Sigmoid colon (tissue), 7 donors: ENCODE data around the gene CTSW. TPM values are rescaled to one million over a fixed set of nuclear protein-coding genes. Genes with fewer than 3 reads are reported as not detected.
"Not testable (repeated sequence)": the region's sequence is repeated elsewhere in the genome, so short reads cannot be mapped to it uniquely, and the experiment has no call there.

Source experiments
- DNase-seq: peaks from one replicate; pipeline ENCODE4 v3.0.0-alpha.2; 2019
- H3K27ac ChIP-seq, 4 donors: fragments of 200-600 bp; sonication (generic); one replicate each; pipeline ENCODE4 v1.5.1; 2016 to 2019; ENCODE audit warnings: mild to moderate bottlenecking in 1 of 4
- H3K27me3 ChIP-seq, 3 donors: fragments of 200-600 bp; sonication (generic); one replicate each; pipeline ENCODE4 v1.5.1; 2019; ENCODE audit warnings: mild to moderate bottlenecking in 1 of 3
- H3K36me3 ChIP-seq, 4 donors: fragments of 200-600 bp; sonication (generic); one replicate each; pipeline ENCODE4 v1.5.1; 2016 to 2019
- H3K4me1 ChIP-seq, 4 donors: fragments of 200-600 bp; sonication (generic); one replicate each; pipeline ENCODE4 v1.5.1; 2017 to 2019
- H3K4me3 ChIP-seq, 4 donors: fragments of 200-600 bp; sonication (generic); one replicate each; pipeline ENCODE4 v1.5.1; 2017 to 2019; ENCODE audit warnings: mild to moderate bottlenecking in 2 of 4, moderate library complexity in 1 of 4
- H3K9me3 ChIP-seq, 4 donors: fragments of 200-600 bp in 3 of 4; sonication (generic) in 3 of 4; one replicate each; pipeline versions ENCODE4 v1.5.1 to v1.6.1; 2013 to 2019
- EP300 ChIP-seq, 4 donors: sonication (generic); formaldehyde crosslinking; IDR thresholded peaks; one replicate each; pipeline ENCODE4 v1.6.1; 2017; ENCODE audit warnings: antibody characterized with exemption in 4 of 4
- POLR2A ChIP-seq, 2 donors: fragments of 450-650 bp; IDR thresholded peaks; one replicate each; pipeline ENCODE4 v1.6.1; 2016; ENCODE audit warnings: antibody characterized with exemption in 2 of 2, mild to moderate bottlenecking in 2 of 2, moderate library complexity in 2 of 2
- POLR2AphosphoS5 ChIP-seq, 4 donors: sonication (generic); formaldehyde crosslinking; IDR thresholded peaks; one replicate each; pipeline ENCODE4 v1.6.1; 2017; ENCODE audit warnings: antibody characterized with exemption in 4 of 4
- WGBS, 2 donors: extraction: QIAGEN DNeasy Blood & Tissue Kit; methylation state at CpG; one replicate each; pipeline ENCODE4 v1.1.7; 2013; 5-methylcytosine and 5-hydroxymethylcytosine counted together
- intact Hi-C: fragments of 100-400 bp; cut with DNase I; formaldehyde crosslinking; loops from one replicate; pipeline ENCODE4 v1.15.1; 2023
- polyA plus RNA-seq, 3 donors: library from polyadenylated mRNA; stranded (reverse); fragments of 200-250 nt; gene quantifications; one replicate each; pipeline ENCODE4 v1.2.3, GENCODE V29; 2013
- total RNA-seq, 4 donors: library from RNA; depleted of rRNA; stranded (reverse); fragments of >200 nt; gene quantifications; one replicate each; pipeline ENCODE4 v1.1.0, GENCODE V29; 2016
- TF ChIP-seq, protein P1 (sequence below), 4 experiments: fragments of 450-650 bp in 3 of 4; fragments of 200-600 bp in 1 of 4; IDR thresholded peaks; one replicate each; pipeline ENCODE4 v1.5.1; 2016 to 2019; ENCODE audit warnings: antibody characterized with exemption in 4 of 4, mild to moderate bottlenecking in 3 of 4, moderate library complexity in 2 of 4
- donor health status: healthy with polysubstance abuse.
- donor health status: Bipolar disorder and iron deficiency.
- donor health status: healthy.

The CTSW gene
- total and polyA plus RNA-seq, 7 donors: 0.82 to 3.1 (median 2.3) TPM; not detected in 4

GRCh38 chr11:65890324-65891218 is 10.9 kb downstream of the CTSW start, which contains the start of gene CCDC85B:
Gene CCDC85B (plus strand): TSS chr11:65890673. CDS start chr11:65890784, 111 bp downstream.
- H3K36me3 ChIP-seq: peaks cover 0 to 14% (median 2%) of the 10 kb centered on the region in 4 donors
- intact Hi-C loops: loop anchor here (1.0 kb wide), 1 partner anchor 29 kb away; the partner anchor contains the start of genes C11orf68 and DRAP1
- TF ChIP-seq, protein P1, sequence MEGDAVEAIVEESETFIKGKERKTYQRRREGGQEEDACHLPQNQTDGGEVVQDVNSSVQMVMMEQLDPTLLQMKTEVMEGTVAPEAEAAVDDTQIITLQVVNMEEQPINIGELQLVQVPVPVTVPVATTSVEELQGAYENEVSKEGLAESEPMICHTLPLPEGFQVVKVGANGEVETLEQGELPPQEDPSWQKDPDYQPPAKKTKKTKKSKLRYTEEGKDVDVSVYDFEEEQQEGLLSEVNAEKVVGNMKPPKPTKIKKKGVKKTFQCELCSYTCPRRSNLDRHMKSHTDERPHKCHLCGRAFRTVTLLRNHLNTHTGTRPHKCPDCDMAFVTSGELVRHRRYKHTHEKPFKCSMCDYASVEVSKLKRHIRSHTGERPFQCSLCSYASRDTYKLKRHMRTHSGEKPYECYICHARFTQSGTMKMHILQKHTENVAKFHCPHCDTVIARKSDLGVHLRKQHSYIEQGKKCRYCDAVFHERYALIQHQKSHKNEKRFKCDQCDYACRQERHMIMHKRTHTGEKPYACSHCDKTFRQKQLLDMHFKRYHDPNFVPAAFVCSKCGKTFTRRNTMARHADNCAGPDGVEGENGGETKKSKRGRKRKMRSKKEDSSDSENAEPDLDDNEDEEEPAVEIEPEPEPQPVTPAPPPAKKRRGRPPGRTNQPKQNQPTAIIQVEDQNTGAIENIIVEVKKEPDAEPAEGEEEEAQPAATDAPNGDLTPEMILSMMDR (IDR thresholded peaks at IDR 0.05): no peak
- TF ChIP-seq POLR2AphosphoS5 (IDR thresholded peaks at IDR 0.05): peak; percentile 93 to 98 (median 96)
- TF ChIP-seq POLR2A (IDR thresholded peaks at IDR 0.05): peak; percentile 70 to 79
- peak within 1 kb of the TSS; percentile 95 to 98 (median 97) for H3K27ac ChIP-seq
- no peaks in the 10 kb centered on the region for H3K27me3 ChIP-seq
- peaks cover 0 to 70% (median 59%) of the 10 kb centered on the region in 4 donors for H3K4me1 ChIP-seq
- no peaks in the 10 kb centered on the region for H3K9me3 ChIP-seq
- peak; percentile 100 for DNase-seq
- WGBS, 2 donors: 0% methylated on average over 94 of the region's 94 CpGs
- peak within 1 kb of the TSS; percentile 60 to 77 (median 70) for H3K4me3 ChIP-seq

DNA sequence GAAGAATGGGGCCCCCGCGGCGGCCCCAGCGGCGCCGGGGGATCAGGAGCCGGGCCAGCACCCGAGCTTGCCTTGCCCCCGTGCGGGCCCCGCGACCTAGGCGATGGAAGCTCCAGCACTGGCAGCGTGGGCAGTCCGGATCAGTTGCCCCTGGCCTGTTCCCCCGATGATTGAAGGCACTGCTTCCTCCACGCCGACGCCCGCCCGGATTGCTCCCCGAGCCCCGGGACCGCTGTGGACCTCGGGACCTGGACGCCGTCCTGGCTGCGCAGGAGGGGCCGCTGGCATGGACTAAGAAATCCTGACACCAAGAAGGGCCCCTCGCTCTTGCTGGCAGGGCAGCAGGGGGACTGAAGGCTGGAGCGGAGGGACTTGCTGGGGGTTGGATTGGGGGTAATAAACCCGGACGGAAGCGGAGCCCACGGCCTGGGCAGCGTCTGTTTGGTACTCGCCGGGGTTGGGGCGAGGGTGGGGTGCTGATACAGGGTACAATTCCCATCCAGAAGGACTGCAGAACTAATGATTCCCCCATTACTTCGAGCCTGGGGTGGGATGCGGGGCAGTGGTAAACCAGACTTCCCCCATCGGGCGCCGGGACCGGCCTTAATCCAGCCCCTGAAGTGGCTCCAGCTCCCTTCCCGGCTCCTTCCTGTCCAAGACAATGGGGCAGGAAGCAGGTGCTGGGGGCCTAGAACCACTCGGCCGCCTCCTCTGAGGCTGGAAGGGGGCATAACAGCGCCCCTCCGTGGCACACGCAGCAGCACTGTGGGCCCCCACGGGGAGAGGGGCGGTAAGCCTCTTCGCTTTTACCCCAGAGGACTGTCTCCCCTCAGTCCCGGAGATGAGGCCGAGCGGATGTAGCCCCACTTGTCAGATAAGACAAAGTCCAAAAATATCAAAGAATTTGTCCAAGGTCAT is 11.8 kb downstream of the CTSW start:
- H3K27me3 ChIP-seq: no peaks in the 10 kb centered on the region
- peaks cover 0 to 70% (median 59%) of the 10 kb centered on the region in 4 donors for H3K4me1 ChIP-seq
- TF ChIP-seq, protein P1 (IDR thresholded peaks at IDR 0.05): no peak
- TF ChIP-seq POLR2AphosphoS5 (IDR thresholded peaks at IDR 0.05): peak in 3 of 4 donors; percentile 17 to 40 (median 23)
- peaks cover 0 to 6% (median 0%) of the 10 kb centered on the region in 4 donors for H3K36me3 ChIP-seq
- peak overlapping the region; percentile 60 to 77 (median 66) for H3K4me3 ChIP-seq
- no peaks in the 10 kb centered on the region for H3K9me3 ChIP-seq
- intact Hi-C loops: no loop called here
- WGBS, 2 donors: 5 to 12% methylated on average over 57 of the region's 57 CpGs
- peak; percentile 81 for DNase-seq
- peak overlapping the region; percentile 95 to 98 (median 97) for H3K27ac ChIP-seq

GRCh38 chr11:65892137-65892540 is 12.5 kb downstream of the CTSW start:
- 71 to 81% methylated on average over 5 of the region's 5 CpGs for WGBS, 2 donors
- peak overlapping the region; percentile 95 to 98 (median 97) for H3K27ac ChIP-seq
- peak overlapping the region in 2 of 4 donors; percentile 65 to 68 for H3K4me3 ChIP-seq
- DNase-seq, H3K27me3 ChIP-seq, H3K36me3 ChIP-seq, H3K9me3 ChIP-seq, intact Hi-C loops: not testable (repeated sequence)
- H3K4me1 ChIP-seq: peaks cover 0 to 63% (median 54%) of the 10 kb centered on the region in 4 donors

DNA sequence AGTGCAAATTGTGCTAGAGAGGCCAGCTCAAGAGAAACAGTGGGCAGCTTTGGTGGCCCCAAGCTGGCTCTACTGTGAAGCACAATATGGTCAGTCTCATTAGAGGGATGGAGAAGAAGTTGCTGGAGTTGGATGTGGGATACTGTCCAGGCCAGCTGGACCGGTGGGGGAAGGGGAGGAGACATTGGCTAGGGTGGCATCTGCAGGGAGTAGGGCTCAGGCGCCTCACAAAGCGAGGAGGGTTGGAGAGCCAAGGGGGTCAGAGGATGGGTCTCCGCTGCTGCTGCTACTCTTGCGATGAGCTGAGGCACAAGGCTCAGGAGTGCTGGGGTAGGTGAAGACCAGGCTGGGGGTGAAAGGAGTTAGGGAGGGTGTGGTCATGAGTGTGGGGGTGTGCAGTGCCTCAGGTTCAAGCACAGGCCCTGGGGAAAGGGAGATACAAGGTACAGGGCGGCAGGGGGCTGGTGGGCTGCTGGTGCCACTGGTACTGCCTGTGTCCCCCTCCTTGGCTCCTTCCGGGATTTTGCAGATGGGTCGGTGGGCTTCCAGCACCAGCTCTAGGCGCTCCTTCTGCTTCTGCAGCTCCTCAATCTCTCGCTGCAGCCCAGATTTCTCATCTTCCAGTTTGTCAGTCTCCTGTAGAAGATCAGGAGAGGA is 13.2 kb downstream of the CTSW start:
- H3K4me1 ChIP-seq: peaks cover 0 to 57% (median 47%) of the 10 kb centered on the region in 4 donors
- no peak for DNase-seq
- 85 to 88% methylated on average over 10 of the region's 10 CpGs for WGBS, 2 donors

More for the DNA sequence above, 13.2 kb downstream of the CTSW start:
- H3K27me3 ChIP-seq: no peaks in the 10 kb centered on the region
- TF ChIP-seq POLR2A (IDR thresholded peaks at IDR 0.05): no peak
- TF ChIP-seq, protein P1 (IDR thresholded peaks at IDR 0.05): no peak
- TF ChIP-seq POLR2AphosphoS5 (IDR thresholded peaks at IDR 0.05): no peak
- TF ChIP-seq EP300 (IDR thresholded peaks at IDR 0.05): no peak
- H3K27ac ChIP-seq: peak overlapping the region; percentile 95 to 98 (median 97)
- peak overlapping the region in 1 of 4 donors; percentile 18 for H3K4me3 ChIP-seq
- no peaks in the 10 kb centered on the region for H3K36me3 ChIP-seq
- intact Hi-C loops: no loop called here
- H3K9me3 ChIP-seq: no peaks in the 10 kb centered on the region
